GM12878 (cell line): ENCODE measurements around the gene PIK3R5.

Experiments
- EZH2 ChIP-seq: IDR thresholded peaks from 2 replicates; pipeline ENCODE4 v1.6.1; 2012; ENCODE audit warnings: low read depth, mild to moderate bottlenecking, control low read depth, inconsistent platforms, low read length, borderline replicate concordance; ENCODE audit not compliant: control insufficient read depth
- HCFC1 ChIP-seq: fragments of 150-350 bp; IDR thresholded peaks from 2 replicates; pipeline ENCODE4 v1.6.1; 2014; ENCODE audit warnings: low read length
- JUND ChIP-seq: IDR thresholded peaks from 2 replicates; pipeline ENCODE4 v1.6.1; 2012; ENCODE audit warnings: low read depth, mild to moderate bottlenecking, low read length, improper control_type of control experiment, moderate library complexity
- NFXL1 ChIP-seq: fragments of 450-650 bp; IDR thresholded peaks from 2 replicates; pipeline ENCODE4 v1.6.1; 2017; ENCODE audit warnings: antibody characterized with exemption, mild to moderate bottlenecking, borderline replicate concordance
- NR2F1 ChIP-seq: fragments of 450-650 bp; conservative IDR thresholded peaks from 2 replicates; pipeline ENCODE4 v1.6.1; 2017; ENCODE audit warnings: mild to moderate bottlenecking
- PBX3 ChIP-seq: IDR thresholded peaks from 2 replicates; pipeline ENCODE4 v1.6.1; 2011; ENCODE audit warnings: mild to moderate bottlenecking, low read depth, low read length, moderate library complexity; ENCODE audit not compliant: insufficient replicate concordance
- PML ChIP-seq: IDR thresholded peaks from 2 replicates; pipeline ENCODE4 v1.6.1; 2012; ENCODE audit warnings: low read length, inconsistent platforms
- PRDM15 ChIP-seq: fragments of 450-650 bp; formaldehyde crosslinking; IDR thresholded peaks from 2 replicates; pipeline ENCODE4 v1.4.0; 2020; ENCODE audit warnings: mild to moderate bottlenecking, moderate library complexity
- RELA ChIP-seq: fragments of 450-650 bp; IDR thresholded peaks from 2 replicates; pipeline ENCODE4 v1.8.0; 2014; ENCODE audit warnings: borderline replicate concordance; ENCODE audit not compliant: partially characterized antibody
- SIX5 ChIP-seq: IDR thresholded peaks from 2 replicates; pipeline ENCODE4 v1.6.1; 2011; ENCODE audit warnings: mild to moderate bottlenecking, low read depth, low read length, moderate library complexity; ENCODE audit not compliant: severe bottlenecking
- TF ChIP-seq, protein P1 (sequence below), 3 experiments: IDR thresholded peaks in 2 of 3; conservative IDR thresholded peaks in 1 of 3; 2 replicates each; pipeline ENCODE4 v1.5.1; 2011; ENCODE audit warnings: low read depth in 3 of 3, low read length in 3 of 3, mild to moderate bottlenecking in 3 of 3, control low read depth in 2 of 3, moderate library complexity in 2 of 3, inconsistent platforms in 1 of 3, mixed read lengths in 1 of 3; ENCODE audit not compliant: control insufficient read depth in 2 of 3, insufficient read depth in 1 of 3; ENCODE audit errors: extremely low read depth in 1 of 3
- TF ChIP-seq, protein P2 (sequence below): fragments of 450-650 bp; formaldehyde crosslinking; IDR thresholded peaks from 2 replicates; pipeline ENCODE4 v1.5.0; 2022; ENCODE audit warnings: mild to moderate bottlenecking, missing genetic modification characterization
- TF ChIP-seq, protein P3 (sequence below): IDR thresholded peaks from 2 replicates; pipeline ENCODE4 v1.6.1; 2012; ENCODE audit warnings: low read depth, low read length, improper control_type of control experiment

DNA sequence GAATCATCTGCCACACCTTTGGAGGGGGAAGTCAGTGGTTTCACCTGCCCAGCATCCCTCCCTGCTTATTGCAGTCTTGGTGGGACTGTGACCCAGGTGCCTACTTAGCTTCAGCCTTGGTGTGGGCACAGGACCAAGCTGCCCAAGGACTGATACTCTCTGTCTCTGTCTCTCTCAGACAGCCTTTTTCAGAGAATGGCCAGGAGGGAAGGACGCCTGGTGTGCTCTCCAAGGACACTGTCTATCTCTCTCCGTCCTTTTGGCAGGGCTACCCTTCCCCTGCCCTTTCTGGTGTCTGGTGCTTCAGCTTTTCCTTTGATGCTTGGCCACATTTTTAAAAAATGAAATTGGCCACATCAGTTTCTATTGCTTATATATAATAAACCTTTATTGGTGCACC, 117.6 kb downstream of the PIK3R5 start:
- TF ChIP-seq, protein P1, sequence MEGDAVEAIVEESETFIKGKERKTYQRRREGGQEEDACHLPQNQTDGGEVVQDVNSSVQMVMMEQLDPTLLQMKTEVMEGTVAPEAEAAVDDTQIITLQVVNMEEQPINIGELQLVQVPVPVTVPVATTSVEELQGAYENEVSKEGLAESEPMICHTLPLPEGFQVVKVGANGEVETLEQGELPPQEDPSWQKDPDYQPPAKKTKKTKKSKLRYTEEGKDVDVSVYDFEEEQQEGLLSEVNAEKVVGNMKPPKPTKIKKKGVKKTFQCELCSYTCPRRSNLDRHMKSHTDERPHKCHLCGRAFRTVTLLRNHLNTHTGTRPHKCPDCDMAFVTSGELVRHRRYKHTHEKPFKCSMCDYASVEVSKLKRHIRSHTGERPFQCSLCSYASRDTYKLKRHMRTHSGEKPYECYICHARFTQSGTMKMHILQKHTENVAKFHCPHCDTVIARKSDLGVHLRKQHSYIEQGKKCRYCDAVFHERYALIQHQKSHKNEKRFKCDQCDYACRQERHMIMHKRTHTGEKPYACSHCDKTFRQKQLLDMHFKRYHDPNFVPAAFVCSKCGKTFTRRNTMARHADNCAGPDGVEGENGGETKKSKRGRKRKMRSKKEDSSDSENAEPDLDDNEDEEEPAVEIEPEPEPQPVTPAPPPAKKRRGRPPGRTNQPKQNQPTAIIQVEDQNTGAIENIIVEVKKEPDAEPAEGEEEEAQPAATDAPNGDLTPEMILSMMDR (IDR thresholded peaks at IDR 0.05 in 2 of 3, conservative IDR thresholded peaks at IDR 0.05 in 1 of 3; ENCODE audit: control insufficient read depth in 2 of 3, extremely low read depth in 1 of 3, insufficient read depth in 1 of 3, low read depth in 3 of 3, low read length in 3 of 3), result no peak
- TF ChIP-seq PML, result no peak
- no peak for TF ChIP-seq HCFC1
- TF ChIP-seq, protein P2, sequence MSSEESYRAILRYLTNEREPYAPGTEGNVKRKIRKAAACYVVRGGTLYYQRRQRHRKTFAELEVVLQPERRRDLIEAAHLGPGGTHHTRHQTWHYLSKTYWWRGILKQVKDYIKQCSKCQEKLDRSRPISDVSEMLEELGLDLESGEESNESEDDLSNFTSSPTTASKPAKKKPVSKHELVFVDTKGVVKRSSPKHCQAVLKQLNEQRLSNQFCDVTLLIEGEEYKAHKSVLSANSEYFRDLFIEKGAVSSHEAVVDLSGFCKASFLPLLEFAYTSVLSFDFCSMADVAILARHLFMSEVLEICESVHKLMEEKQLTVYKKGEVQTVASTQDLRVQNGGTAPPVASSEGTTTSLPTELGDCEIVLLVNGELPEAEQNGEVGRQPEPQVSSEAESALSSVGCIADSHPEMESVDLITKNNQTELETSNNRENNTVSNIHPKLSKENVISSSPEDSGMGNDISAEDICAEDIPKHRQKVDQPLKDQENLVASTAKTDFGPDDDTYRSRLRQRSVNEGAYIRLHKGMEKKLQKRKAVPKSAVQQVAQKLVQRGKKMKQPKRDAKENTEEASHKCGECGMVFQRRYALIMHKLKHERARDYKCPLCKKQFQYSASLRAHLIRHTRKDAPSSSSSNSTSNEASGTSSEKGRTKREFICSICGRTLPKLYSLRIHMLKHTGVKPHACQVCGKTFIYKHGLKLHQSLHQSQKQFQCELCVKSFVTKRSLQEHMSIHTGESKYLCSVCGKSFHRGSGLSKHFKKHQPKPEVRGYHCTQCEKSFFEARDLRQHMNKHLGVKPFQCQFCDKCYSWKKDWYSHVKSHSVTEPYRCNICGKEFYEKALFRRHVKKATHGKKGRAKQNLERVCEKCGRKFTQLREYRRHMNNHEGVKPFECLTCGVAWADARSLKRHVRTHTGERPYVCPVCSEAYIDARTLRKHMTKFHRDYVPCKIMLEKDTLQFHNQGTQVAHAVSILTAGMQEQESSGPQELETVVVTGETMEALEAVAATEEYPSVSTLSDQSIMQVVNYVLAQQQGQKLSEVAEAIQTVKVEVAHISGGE, result no peak
- no peak for TF ChIP-seq EZH2
- TF ChIP-seq PBX3, result no peak
- TF ChIP-seq, protein P3, sequence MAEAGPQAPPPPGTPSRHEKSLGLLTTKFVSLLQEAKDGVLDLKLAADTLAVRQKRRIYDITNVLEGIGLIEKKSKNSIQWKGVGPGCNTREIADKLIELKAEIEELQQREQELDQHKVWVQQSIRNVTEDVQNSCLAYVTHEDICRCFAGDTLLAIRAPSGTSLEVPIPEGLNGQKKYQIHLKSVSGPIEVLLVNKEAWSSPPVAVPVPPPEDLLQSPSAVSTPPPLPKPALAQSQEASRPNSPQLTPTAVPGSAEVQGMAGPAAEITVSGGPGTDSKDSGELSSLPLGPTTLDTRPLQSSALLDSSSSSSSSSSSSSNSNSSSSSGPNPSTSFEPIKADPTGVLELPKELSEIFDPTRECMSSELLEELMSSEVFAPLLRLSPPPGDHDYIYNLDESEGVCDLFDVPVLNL, result no peak
- no peak for TF ChIP-seq RELA
- no peak for TF ChIP-seq PRDM15 (CRISPR knock-in tag)
- TF ChIP-seq NR2F1, result no peak
- no peak for TF ChIP-seq SIX5
- TF ChIP-seq NFXL1, result no peak
- no peak for TF ChIP-seq JUND
